Parathyroid adenoma (tissue), 2 donors: ENCODE measurements around the gene HLA-DOB.
A peak's percentile ranks its signal among the peaks of the same experiment; 100 is the strongest.

Experiments used
- H2AFZ ChIP-seq: fragments of 300-600 bp; sonication (generic); one replicate; pipeline ENCODE4 v1.7.0; 2017; ENCODE audit warnings: antibody characterized with exemption, mild to moderate bottlenecking
- H3K27ac ChIP-seq: fragments of 300-600 bp; sonication (generic); one replicate; pipeline ENCODE4 v1.7.0; 2017
- H3K27me3 ChIP-seq: fragments of 300-600 bp; sonication (generic); one replicate; pipeline ENCODE4 v1.7.0; 2017; ENCODE audit warnings: low read length; ENCODE audit not compliant: control insufficient read depth, insufficient read depth
- H3K36me3 ChIP-seq: fragments of 300-600 bp; sonication (generic); one replicate; pipeline ENCODE4 v1.7.0; 2017; ENCODE audit warnings: low read length; ENCODE audit not compliant: control insufficient read depth, insufficient read depth
- H3K4me1 ChIP-seq: fragments of 300-600 bp; sonication (generic); one replicate; pipeline ENCODE4 v1.7.0; 2017; ENCODE audit warnings: control low read depth
- H3K4me2 ChIP-seq: fragments of 300-600 bp; sonication (generic); one replicate; pipeline ENCODE4 v1.7.0; 2017; ENCODE audit warnings: low read length
- H3K4me3 ChIP-seq: fragments of 300-600 bp; sonication (generic); one replicate; pipeline ENCODE4 v1.7.0; 2017; ENCODE audit warnings: low read depth, low read length
- H3K79me2 ChIP-seq: fragments of 300-600 bp; sonication (generic); one replicate; pipeline ENCODE4 v1.7.0; 2017; ENCODE audit warnings: control low read depth
- H3K9ac ChIP-seq: fragments of 300-600 bp; sonication (generic); one replicate; pipeline ENCODE4 v1.7.0; 2017; ENCODE audit warnings: mild to moderate bottlenecking
- H3K9me3 ChIP-seq: fragments of 300-600 bp; sonication (generic); one replicate; pipeline ENCODE4 v1.7.0; 2017; ENCODE audit warnings: low read length; ENCODE audit not compliant: control insufficient read depth
- TF ChIP-seq, protein P1 (sequence below): fragments of 300-600 bp; sonication (generic); IDR thresholded peaks from one replicate; pipeline ENCODE4 v1.7.0; 2017; ENCODE audit warnings: antibody characterized with exemption, mild to moderate bottlenecking
- donor health status: primary hyperparathyroidism.

The HLA-DOB gene

DNA sequence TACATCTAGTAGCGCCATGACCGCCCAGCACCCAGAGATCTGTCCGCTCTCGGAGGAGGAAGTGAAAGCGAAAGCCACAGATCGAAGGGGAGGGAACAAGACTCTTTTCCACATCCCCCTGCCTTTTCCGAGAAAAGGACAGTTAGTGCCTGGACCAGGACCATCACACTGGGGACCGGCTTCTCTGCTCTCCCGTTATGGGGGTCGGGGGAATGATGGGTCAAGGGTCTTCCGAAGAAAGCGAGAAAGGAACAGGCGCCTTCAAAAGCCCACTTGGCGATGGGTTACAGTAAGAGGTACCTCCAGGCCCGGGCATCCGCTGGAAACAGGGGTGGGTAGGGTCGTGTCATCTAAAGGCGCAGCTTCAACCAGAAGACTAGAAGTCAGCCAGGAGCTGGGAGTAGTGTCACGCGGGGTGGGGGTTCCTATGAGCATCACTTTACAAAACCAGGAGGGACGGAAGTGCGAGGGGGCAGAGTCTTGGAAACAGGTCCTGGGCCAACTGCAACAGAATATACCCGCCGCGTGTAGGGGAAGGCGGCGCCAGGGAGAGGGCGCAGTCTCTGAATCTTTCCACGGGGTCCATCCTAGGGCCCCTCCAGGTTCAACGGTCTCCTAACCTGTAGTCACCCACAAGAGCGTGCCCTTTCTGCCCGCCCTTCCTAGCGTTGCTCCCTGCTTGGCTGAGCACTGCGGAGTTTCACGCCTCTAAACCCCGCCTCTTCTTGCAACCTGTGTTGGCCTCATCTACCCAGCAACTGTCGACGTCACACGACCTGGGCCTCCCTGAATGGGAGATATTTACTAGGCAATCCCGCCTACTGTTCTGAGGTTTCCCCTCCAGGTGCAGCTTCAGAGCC is 27.4 kb upstream of the HLA-DOB start, which contains the start of gene PSMB8:
Gene PSMB8 (minus strand): TSS at position 69 of the 860 bp plus-strand sequence. CDS start 51 bp downstream, at position 18.
- Histone ChIP-seq H3K4me1 (no peaks in the 10 kb centered on the region), H3K27me3 (no peaks in the 10 kb centered on the region), H3K4me2 (peak within 1 kb of the TSS; percentile 90), H3K79me2 (no peaks in the 10 kb centered on the region), H3K9me3 (no peaks in the 10 kb centered on the region), H3K4me3 (peak within 1 kb of the TSS; percentile 87), H3K9ac (peak within 1 kb of the TSS; percentile 15), H3K36me3 (no peaks in the 10 kb centered on the region), H3K27ac (peak within 1 kb of the TSS; percentile 87), H2AFZ (peak within 1 kb of the TSS; percentile 91)
- TF ChIP-seq, protein P1, sequence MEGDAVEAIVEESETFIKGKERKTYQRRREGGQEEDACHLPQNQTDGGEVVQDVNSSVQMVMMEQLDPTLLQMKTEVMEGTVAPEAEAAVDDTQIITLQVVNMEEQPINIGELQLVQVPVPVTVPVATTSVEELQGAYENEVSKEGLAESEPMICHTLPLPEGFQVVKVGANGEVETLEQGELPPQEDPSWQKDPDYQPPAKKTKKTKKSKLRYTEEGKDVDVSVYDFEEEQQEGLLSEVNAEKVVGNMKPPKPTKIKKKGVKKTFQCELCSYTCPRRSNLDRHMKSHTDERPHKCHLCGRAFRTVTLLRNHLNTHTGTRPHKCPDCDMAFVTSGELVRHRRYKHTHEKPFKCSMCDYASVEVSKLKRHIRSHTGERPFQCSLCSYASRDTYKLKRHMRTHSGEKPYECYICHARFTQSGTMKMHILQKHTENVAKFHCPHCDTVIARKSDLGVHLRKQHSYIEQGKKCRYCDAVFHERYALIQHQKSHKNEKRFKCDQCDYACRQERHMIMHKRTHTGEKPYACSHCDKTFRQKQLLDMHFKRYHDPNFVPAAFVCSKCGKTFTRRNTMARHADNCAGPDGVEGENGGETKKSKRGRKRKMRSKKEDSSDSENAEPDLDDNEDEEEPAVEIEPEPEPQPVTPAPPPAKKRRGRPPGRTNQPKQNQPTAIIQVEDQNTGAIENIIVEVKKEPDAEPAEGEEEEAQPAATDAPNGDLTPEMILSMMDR: no peak

DNA sequence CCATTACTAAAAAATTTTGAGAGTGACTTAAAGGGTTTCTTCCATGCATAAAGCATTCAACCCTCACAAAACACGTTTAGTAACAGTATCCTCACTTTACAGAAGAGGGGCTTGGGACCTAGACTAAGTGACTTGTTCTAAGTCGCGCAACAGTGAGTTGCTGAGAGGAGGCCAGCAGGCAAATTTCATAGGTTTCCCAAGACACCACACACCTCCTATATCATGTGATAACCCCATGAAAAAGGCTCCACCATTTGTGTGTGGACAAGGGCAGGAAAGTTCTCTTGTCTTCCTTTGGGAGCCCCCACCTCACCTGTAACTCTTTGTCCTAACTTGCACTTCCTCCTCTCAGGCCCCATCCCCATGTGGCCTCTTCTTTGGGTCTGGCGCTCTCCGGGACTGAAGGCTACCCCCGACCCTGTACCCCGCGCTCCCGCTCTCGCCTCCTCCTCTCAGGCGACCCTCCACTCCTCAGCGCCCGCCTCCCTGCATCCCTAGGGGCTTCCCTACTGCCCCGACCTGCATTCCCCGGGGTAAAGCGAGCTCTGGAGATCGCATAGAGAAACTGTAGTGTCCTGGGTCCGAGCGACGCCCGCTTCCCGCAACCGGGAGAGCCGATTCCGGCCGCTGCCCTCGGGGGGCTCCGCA is 26.7 kb upstream of the HLA-DOB start:
- no peaks in the 10 kb centered on the region for H3K79me2 ChIP-seq
- peak overlapping the region; percentile 87 for H3K4me3 ChIP-seq
- H3K4me1 ChIP-seq: no peaks in the 10 kb centered on the region
- TF ChIP-seq, protein P1: no peak
- H3K9me3 ChIP-seq: no peaks in the 10 kb centered on the region
- H3K4me2 ChIP-seq: peak overlapping the region; percentile 90
- H3K27ac ChIP-seq: peak overlapping the region; percentile 87
- no peaks in the 10 kb centered on the region for H3K36me3 ChIP-seq
- H3K27me3 ChIP-seq: no peaks in the 10 kb centered on the region
- H3K9ac ChIP-seq: peak overlapping the region; percentile 15
- peak overlapping the region; percentile 91 for H2AFZ ChIP-seq

DNA sequence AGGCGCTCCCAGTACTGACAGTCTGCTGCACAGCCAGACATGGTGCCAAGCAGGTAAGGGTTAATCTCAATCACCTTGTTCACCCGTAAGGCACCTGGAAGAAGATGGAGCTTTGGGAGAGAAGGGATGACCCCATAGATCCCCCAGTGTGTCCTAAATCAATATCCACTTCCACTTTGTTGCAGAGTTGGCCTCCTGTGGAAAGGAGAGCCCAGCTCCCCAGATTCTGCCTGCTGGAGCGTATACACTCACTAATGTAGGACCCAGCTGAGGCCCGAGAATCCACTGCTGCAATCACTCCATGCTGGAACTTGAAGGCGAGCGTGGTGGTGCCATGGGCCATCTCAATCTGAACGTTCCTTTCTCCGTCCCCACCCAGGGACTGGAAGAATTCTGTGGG is 25.9 kb upstream of the HLA-DOB start:
- no peaks in the 10 kb centered on the region for H3K9me3 ChIP-seq
- TF ChIP-seq, protein P1: no peak
- H3K36me3 ChIP-seq: no peaks in the 10 kb centered on the region
- H3K9ac ChIP-seq: no peak overlapping the region
- no peak overlapping the region for H3K4me3 ChIP-seq
- H3K79me2 ChIP-seq: no peaks in the 10 kb centered on the region
- H3K27me3 ChIP-seq: no peaks in the 10 kb centered on the region
- H3K27ac ChIP-seq: peak overlapping the region; percentile 87
- no peak overlapping the region for H2AFZ ChIP-seq
- peak overlapping the region; percentile 90 for H3K4me2 ChIP-seq
- no peaks in the 10 kb centered on the region for H3K4me1 ChIP-seq

DNA sequence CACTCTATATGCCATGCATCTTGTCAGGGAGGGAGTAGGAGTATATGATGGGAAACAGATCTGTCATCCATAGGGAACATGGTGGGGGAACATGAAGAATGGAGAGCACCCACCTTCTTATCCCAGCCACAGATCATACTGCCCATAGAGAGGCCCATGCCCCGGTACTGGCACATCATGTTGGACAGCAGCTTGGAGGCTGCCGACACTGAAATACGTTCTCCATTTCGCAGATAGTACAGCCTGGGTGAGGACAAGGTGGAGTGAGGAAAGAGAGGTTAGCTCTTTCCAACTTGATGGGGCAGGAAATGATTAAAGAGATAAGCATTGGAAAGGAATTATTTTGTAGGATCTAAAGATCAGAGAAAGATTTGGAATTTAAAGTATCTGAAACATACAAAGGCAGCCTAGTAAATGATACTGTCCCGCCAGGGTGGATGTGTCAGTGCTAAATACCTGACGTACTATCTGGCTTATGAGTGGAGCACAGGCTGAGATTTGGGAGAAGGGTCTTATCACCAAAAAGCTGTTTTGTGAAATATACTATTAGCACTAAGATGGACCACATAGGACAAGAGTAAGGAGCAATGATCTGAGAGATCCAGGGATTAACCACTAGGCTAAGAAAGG is 25.3 kb upstream of the HLA-DOB start:
- Histone ChIP-seq H3K27ac (no peak overlapping the region), H3K79me2 (no peaks in the 10 kb centered on the region), H3K9me3 (no peaks in the 10 kb centered on the region), H3K9ac (no peak overlapping the region), H3K36me3 (no peaks in the 10 kb centered on the region), H3K27me3 (no peaks in the 10 kb centered on the region), H3K4me2 (no peak overlapping the region), H3K4me3 (no peak overlapping the region), H2AFZ (no peak overlapping the region), H3K4me1 (no peaks in the 10 kb centered on the region)
- TF ChIP-seq, protein P1: no peak
